Measurements from ENCODE around the gene CASP3. TPM values are rescaled to one million over a fixed set of nuclear protein-coding genes. Genes with fewer than 3 reads are reported as not detected.
"Not testable (repeated sequence)": the region's sequence is repeated elsewhere in the genome, so short reads cannot be mapped to it uniquely, and the experiment has no call there.

The CASP3 gene
- total RNA-seq, 1 experiment from 2014 or later: 11.4 TPM

- Histone ChIP-seq H3K4me3 (replicated peaks in 1 of 2; ENCODE audit: low read depth in 1 of 2, low read length in 2 of 2) (no peak overlapping the region), H3K27ac (ENCODE audit: low read depth, low read length) (no peak overlapping the region), H3K9me3 (ENCODE audit: control insufficient read depth in 1 of 2, insufficient read depth in 1 of 2, low read depth in 1 of 2, low read length in 2 of 2) (no peaks in the 10 kb centered on the region), H3K27me3 (ENCODE audit: insufficient read depth, low read length) (no peaks in the 10 kb centered on the region), H3K4me1 (ENCODE audit: control insufficient read depth in 1 of 2, insufficient read depth in 2 of 2, low read length in 2 of 2) (no peaks in the 10 kb centered on the region), H3K4me2 (ENCODE audit: low read length) (no peak overlapping the region), H4K20me1 (ENCODE audit: insufficient read depth) (no peaks in the 10 kb centered on the region), H2AFZ (ENCODE audit: low read depth, low read length, poor library complexity, severe bottlenecking) (no peak overlapping the region), H3K9me2 (ENCODE audit: insufficient read depth) (no peaks in the 10 kb centered on the region), H3K79me2 (ENCODE audit: insufficient read depth, low read length) (no peaks in the 10 kb centered on the region), H3K36me3 (ENCODE audit: control insufficient read depth in 1 of 2, insufficient read depth in 2 of 2, low read length in 2 of 2) (no peaks in the 10 kb centered on the region), H3K9ac (ENCODE audit: low read length) (no peak overlapping the region)
- ChIA-PET RAD21 (ENCODE audit: low non-redundant PET in 1 of 2, low total read pairs in 2 of 2, uncharacterized antibody in 2 of 2, unreplicated experiment in 2 of 2) (no interaction called here), POLR2A (no interaction called here), CTCF (no interaction called here)
- intact Hi-C loops (cut with micrococcal nuclease): no loop called here
- ATAC-seq: no peak
- DNase-seq (ENCODE audit: low read depth, low spot score): no peak
- TF ChIP-seq TCF7L2 (IDR thresholded peaks at IDR 0.05; ENCODE audit: borderline replicate concordance, extremely low read depth, insufficient read depth, insufficient read length): no peak
- TF ChIP-seq CEBPB (IDR thresholded peaks at IDR 0.05; ENCODE audit: low read depth): no peak
- TF ChIP-seq SIN3A (IDR thresholded peaks at IDR 0.05; ENCODE audit: low read depth): no peak
- no peak for TF ChIP-seq REST (IDR thresholded peaks at IDR 0.05; ENCODE audit: low read depth)
- no TSS peak for BruUV-seq (replicated peaks)
Measured at GRCh38 chr4:184613405-184613804, 35.8 kb downstream of the CASP3 start.

- intact Hi-C loops (cut with micrococcal nuclease): no loop called here
- Histone ChIP-seq H3K27me3 (ENCODE audit: insufficient read depth, low read length) (no peaks in the 10 kb centered on the region), H4K20me1 (ENCODE audit: insufficient read depth) (no peaks in the 10 kb centered on the region), H3K79me2 (ENCODE audit: insufficient read depth, low read length) (no peaks in the 10 kb centered on the region), H2AFZ (ENCODE audit: low read depth, low read length, poor library complexity, severe bottlenecking) (no peak overlapping the region), H3K4me3 (replicated peaks in 1 of 2; ENCODE audit: low read depth in 1 of 2, low read length in 2 of 2) (no peak overlapping the region), H3K27ac (ENCODE audit: low read depth, low read length) (no peak overlapping the region), H3K36me3 (ENCODE audit: control insufficient read depth in 1 of 2, insufficient read depth in 2 of 2, low read length in 2 of 2) (no peaks in the 10 kb centered on the region), H3K4me2 (ENCODE audit: low read length) (no peak overlapping the region), H3K9ac (ENCODE audit: low read length) (no peak overlapping the region), H3K9me3 (ENCODE audit: control insufficient read depth in 1 of 2, insufficient read depth in 1 of 2, low read depth in 1 of 2, low read length in 2 of 2) (no peaks in the 10 kb centered on the region), H3K4me1 (ENCODE audit: control insufficient read depth in 1 of 2, insufficient read depth in 2 of 2, low read length in 2 of 2) (no peaks in the 10 kb centered on the region), H3K9me2 (ENCODE audit: insufficient read depth) (no peaks in the 10 kb centered on the region)
- POLR2A ChIA-PET: no interaction called here
- RAD21 ChIA-PET (ENCODE audit: low non-redundant PET in 1 of 2, low total read pairs in 2 of 2, uncharacterized antibody in 2 of 2, unreplicated experiment in 2 of 2): no interaction called here
- TF ChIP-seq CTCF (IDR thresholded peaks at IDR 0.05 in 2 of 3, conservative IDR thresholded peaks at IDR 0.05 in 1 of 3; ENCODE audit: borderline replicate concordance in 1 of 3, insufficient read depth in 1 of 3, low read depth in 2 of 3, low read length in 2 of 3) (no peak), EZH2 (IDR thresholded peaks at IDR 0.05) (no peak)
- CTCF ChIA-PET: no interaction called here
- ATAC-seq (no peak), DNase-seq (ENCODE audit: low read depth, low spot score) (no peak)
- BruUV-seq (replicated peaks): no TSS peak
Measured at GRCh38 chr4:184612074-184612473, 37.2 kb downstream of the CASP3 start.

- H3K27me3 ChIP-seq (ENCODE audit: insufficient read depth, low read length); H3K4me3 ChIP-seq (replicated peaks in 1 of 2; ENCODE audit: low read depth in 1 of 2, low read length in 2 of 2); H3K36me3 ChIP-seq (ENCODE audit: control insufficient read depth in 1 of 2, insufficient read depth in 2 of 2, low read length in 2 of 2); H3K9ac ChIP-seq (ENCODE audit: low read length); DNase-seq (ENCODE audit: low read depth, low spot score); intact Hi-C loops (cut with micrococcal nuclease); H3K27ac ChIP-seq (ENCODE audit: low read depth, low read length); ATAC-seq; H3K4me2 ChIP-seq (ENCODE audit: low read length); POLR2A ChIA-PET; BruUV-seq (replicated peaks); H4K20me1 ChIP-seq (ENCODE audit: insufficient read depth); H3K79me2 ChIP-seq (ENCODE audit: insufficient read depth, low read length); H2AFZ ChIP-seq (ENCODE audit: low read depth, low read length, poor library complexity, severe bottlenecking); H3K4me1 ChIP-seq (ENCODE audit: control insufficient read depth in 1 of 2, insufficient read depth in 2 of 2, low read length in 2 of 2); H3K9me3 ChIP-seq (ENCODE audit: control insufficient read depth in 1 of 2, insufficient read depth in 1 of 2, low read depth in 1 of 2, low read length in 2 of 2); CTCF ChIA-PET; RAD21 ChIA-PET (ENCODE audit: low non-redundant PET in 1 of 2, low total read pairs in 2 of 2, uncharacterized antibody in 2 of 2, unreplicated experiment in 2 of 2); H3K9me2 ChIP-seq (ENCODE audit: insufficient read depth): not testable (repeated sequence)
Measured at GRCh38 chr4:184607429-184607828, 41.8 kb downstream of the CASP3 start.

Measured in HCT116 (cell line).